ENCODE results near the gene RCOR1.

RCOR1 gene

DNA sequence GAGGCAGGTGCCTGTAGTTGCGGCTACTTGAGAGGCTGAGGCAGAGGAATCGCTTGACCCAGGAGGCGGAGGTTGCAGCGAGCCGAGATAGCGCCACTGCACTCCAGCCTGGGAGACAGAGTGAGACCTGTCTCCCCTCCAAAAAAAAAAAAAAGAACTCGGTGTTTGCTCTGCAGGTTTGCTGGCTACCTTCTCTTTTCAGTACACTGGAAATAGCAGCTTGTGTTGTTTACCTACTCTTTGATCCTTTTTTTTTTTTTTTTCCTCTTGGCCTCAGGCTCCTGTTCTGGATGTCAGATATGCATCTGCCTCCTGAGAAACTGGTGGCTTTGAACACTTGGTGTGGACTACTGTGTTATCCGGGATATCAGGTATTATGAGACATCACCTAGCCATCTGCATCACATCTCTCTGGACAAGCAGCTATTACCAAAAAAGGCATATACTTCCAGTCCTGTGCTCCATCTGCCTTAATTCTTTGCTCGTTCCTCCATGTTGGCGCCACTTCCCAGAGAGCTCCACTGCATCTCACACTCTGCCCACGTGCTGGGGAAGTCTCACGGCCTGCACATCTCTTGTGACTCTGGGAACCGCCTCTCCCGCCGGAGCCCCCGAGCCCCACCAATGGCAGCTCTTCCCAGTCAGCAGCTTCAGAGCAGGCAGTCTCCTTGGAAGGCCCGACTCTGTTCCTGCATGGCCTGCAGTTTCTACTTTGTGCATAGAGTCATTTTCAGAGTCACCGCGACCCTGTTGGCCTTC, 133.9 kb downstream of the RCOR1 start:
- H3K4me3 ChIP-seq (ENCODE audit: extremely low read depth, insufficient read depth, low read length, poor library complexity, severe bottlenecking), result no peak overlapping the region
- H3K4me1 ChIP-seq (ENCODE audit: control insufficient read depth, insufficient read depth, low read length, poor library complexity, severe bottlenecking), result peaks cover 2% of the 10 kb centered on the region
- 93 to 96% methylated on average over 11 to 17 of the region's 19 CpGs for WGBS, 2 experiments (ENCODE audit: insufficient coverage in 2 of 2)
- peaks cover 91% of the 10 kb centered on the region for H3K36me3 ChIP-seq (ENCODE audit: control insufficient read depth, insufficient read depth, low read length)
- no peak overlapping the region for H3K27ac ChIP-seq (ENCODE audit: low read depth, low read length, severe bottlenecking)
- H3K9me3 ChIP-seq (ENCODE audit: control insufficient read depth, low read length), result no peaks in the 10 kb centered on the region

DNA sequence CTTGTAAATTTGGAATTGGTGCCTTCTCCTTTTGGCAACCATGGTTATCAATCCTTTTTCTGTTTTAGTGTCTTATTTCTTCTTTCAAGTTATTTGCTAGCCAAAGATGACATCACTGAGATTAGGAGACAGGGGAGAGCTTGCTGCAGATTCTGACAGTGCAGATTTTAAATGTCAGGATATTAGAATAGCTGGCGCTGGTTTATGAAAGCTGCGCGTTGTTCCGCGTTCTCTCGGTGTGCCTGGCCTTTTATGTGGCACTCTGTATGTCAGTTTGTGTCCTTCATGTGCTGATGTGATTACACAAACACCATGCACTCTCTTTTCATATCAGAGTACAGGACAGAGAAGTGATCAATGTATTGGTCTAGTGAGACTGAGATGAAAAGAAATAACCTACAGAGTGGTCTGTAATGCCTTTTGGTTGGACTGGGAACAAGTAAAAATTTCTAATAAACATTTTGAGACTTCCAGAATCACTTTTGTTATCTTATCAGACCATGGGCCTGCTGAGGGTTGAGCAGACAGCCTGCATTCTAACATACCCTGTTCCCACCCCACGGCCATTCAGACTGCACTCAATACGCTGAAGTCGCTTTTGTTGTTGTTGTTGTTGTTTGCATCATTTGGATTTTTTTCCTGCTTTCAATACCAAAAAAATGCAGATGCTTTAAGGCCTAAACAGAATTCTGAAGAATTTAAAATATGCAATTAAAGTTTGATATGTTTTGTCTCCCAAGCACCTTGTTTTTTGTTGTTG, 135.1 kb downstream of the RCOR1 start:
- no peak overlapping the region for H3K4me3 ChIP-seq (ENCODE audit: extremely low read depth, insufficient read depth, low read length, poor library complexity, severe bottlenecking)
- peaks cover 2% of the 10 kb centered on the region for H3K4me1 ChIP-seq (ENCODE audit: control insufficient read depth, insufficient read depth, low read length, poor library complexity, severe bottlenecking)
- peaks cover 85% of the 10 kb centered on the region for H3K36me3 ChIP-seq (ENCODE audit: control insufficient read depth, insufficient read depth, low read length)
- 100% methylated on average over 6 of the region's 9 CpGs; no CpG with 5 or more reads in 1 of the 2 experiments for WGBS, 2 experiments (ENCODE audit: insufficient coverage in 2 of 2)
- H3K9me3 ChIP-seq (ENCODE audit: control insufficient read depth, low read length), result no peaks in the 10 kb centered on the region
- H3K27ac ChIP-seq (ENCODE audit: low read depth, low read length, severe bottlenecking), result peak overlapping the region; percentile 74

DNA sequence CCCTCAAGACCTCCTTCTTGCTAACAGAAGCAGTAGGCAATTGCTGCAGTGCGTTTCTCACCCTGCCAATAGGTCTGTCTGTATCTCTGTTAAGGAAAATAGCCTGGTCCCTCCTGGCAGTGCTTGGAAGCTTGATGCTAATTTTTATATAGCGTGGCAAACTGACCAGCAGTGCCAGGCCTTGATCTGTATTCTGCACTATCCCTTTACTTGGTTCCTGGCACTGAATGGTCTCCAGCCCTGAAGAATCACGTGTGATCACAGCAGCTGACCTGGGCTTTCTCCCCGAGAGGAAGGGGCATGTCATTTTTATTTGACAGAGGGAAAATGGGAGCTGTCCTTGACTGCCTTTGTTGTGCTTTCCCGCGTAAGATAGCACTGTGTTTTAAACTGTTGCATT, 136.1 kb downstream of the RCOR1 start:
- Histone ChIP-seq H3K36me3 (ENCODE audit: control insufficient read depth, insufficient read depth, low read length) (peaks cover 82% of the 10 kb centered on the region), H3K9me3 (ENCODE audit: control insufficient read depth, low read length) (no peaks in the 10 kb centered on the region), H3K4me3 (ENCODE audit: extremely low read depth, insufficient read depth, low read length, poor library complexity, severe bottlenecking) (no peak overlapping the region), H3K27ac (ENCODE audit: low read depth, low read length, severe bottlenecking) (peak overlapping the region; percentile 30), H3K4me1 (ENCODE audit: control insufficient read depth, insufficient read depth, low read length, poor library complexity, severe bottlenecking) (peaks cover 2% of the 10 kb centered on the region)
- 88 to 100% methylated on average over 5 to 6 of the region's 6 CpGs for WGBS, 2 experiments (ENCODE audit: insufficient coverage in 2 of 2)

DNA sequence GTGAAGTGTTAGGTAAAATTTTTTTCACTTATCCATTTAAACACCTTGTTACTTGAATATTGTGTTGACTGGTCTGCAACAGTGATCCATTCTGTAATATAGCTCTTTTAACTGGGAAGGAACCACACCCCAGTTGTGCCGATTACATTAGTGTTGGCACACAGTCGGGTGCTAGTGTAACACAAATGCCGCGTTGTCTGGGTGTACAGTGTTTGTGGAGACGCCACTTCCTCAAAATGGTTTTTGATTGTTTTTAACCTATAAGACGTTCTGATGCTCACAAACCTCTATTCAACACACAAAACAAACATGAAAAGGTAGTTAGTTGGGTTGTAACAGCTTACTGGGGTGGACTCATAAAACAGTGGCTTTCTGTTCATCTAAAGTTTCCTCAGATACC, 136.8 kb downstream of the RCOR1 start:
- peaks cover 79% of the 10 kb centered on the region for H3K36me3 ChIP-seq (ENCODE audit: control insufficient read depth, insufficient read depth, low read length)
- H3K27ac ChIP-seq (ENCODE audit: low read depth, low read length, severe bottlenecking), result no peak overlapping the region
- no peak overlapping the region for H3K4me3 ChIP-seq (ENCODE audit: extremely low read depth, insufficient read depth, low read length, poor library complexity, severe bottlenecking)
- 100% methylated on average over 1 of the region's 6 CpGs; no CpG with 5 or more reads in 1 of the 2 experiments for WGBS, 2 experiments (ENCODE audit: insufficient coverage in 2 of 2)
- H3K4me1 ChIP-seq (ENCODE audit: control insufficient read depth, insufficient read depth, low read length, poor library complexity, severe bottlenecking), result peaks cover 2% of the 10 kb centered on the region
- no peaks in the 10 kb centered on the region for H3K9me3 ChIP-seq (ENCODE audit: control insufficient read depth, low read length)

DNA sequence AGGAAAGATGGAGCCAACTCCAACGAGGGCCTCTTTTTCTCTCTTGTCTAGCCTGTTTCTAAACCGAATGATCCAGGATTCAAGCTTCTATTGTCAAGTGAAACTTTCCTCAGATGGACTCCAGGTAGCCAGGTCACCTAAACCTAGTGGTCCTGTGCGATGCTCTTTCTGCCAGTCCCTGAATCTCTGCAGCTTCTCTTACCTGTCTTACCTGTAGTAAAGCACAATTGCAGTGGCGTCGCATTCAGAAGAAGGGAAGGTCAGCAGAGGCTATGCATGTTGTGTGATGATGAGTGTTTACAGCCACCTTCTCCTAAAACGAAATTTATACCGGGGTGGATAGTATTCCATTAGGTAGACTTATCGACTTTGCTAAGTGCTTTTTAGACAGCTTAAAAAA, 137.4 kb downstream of the RCOR1 start:
- Histone ChIP-seq H3K9me3 (ENCODE audit: control insufficient read depth, low read length) (no peaks in the 10 kb centered on the region), H3K4me1 (ENCODE audit: control insufficient read depth, insufficient read depth, low read length, poor library complexity, severe bottlenecking) (peaks cover 2% of the 10 kb centered on the region), H3K27ac (ENCODE audit: low read depth, low read length, severe bottlenecking) (no peak overlapping the region), H3K4me3 (ENCODE audit: extremely low read depth, insufficient read depth, low read length, poor library complexity, severe bottlenecking) (no peak overlapping the region), H3K36me3 (ENCODE audit: control insufficient read depth, insufficient read depth, low read length) (peaks cover 73% of the 10 kb centered on the region)
- WGBS, 2 experiments (ENCODE audit: insufficient coverage in 2 of 2), result 88% methylated on average over 5 to 6 of the region's 8 CpGs

DNA sequence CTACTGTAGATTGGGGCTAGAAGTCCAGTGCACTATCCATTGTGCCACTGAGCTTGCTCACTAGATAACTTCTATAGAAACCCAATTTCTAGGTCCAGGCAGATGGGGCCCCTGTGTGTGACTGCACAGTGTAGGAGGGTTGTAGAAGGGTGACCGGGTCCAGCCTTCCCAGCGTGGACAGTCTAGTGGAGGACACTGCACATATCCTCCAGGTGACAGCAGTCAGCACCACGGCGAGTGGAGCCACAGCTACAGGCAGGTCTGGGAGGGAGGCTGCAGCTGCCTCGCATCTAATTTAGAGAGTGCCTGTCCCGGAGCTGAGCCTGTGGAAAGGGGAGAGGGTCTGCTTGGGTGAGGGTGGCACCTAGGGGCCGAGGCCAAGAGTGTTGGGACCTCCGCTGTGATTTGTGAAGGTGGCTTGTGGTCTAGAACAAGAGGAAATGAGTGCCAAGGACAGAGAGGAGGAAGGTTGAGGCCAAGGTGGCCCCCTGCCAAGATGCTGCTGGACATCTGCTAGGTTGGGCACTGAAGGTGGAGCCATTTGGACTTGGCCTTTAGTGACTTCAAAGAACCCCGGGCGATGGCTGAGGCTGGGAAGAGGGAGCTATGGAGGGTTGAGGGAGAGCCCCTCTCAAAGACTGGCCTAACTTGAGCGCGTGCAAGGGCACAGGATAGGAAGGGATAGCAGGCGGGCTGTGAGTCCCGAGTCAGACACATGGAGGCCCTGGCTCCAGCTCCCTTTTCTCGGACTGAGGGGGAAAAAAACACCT, 138.8 kb downstream of the RCOR1 start:
- Histone ChIP-seq H3K4me3 (ENCODE audit: extremely low read depth, insufficient read depth, low read length, poor library complexity, severe bottlenecking) (no peak overlapping the region), H3K4me1 (ENCODE audit: control insufficient read depth, insufficient read depth, low read length, poor library complexity, severe bottlenecking) (peaks cover 2% of the 10 kb centered on the region), H3K36me3 (ENCODE audit: control insufficient read depth, insufficient read depth, low read length) (peaks cover 65% of the 10 kb centered on the region), H3K27ac (ENCODE audit: low read depth, low read length, severe bottlenecking) (no peak overlapping the region), H3K9me3 (ENCODE audit: control insufficient read depth, low read length) (no peaks in the 10 kb centered on the region)
- WGBS, 2 experiments (ENCODE audit: insufficient coverage in 2 of 2), result 96% methylated on average over 9 to 14 of the region's 15 CpGs

DNA sequence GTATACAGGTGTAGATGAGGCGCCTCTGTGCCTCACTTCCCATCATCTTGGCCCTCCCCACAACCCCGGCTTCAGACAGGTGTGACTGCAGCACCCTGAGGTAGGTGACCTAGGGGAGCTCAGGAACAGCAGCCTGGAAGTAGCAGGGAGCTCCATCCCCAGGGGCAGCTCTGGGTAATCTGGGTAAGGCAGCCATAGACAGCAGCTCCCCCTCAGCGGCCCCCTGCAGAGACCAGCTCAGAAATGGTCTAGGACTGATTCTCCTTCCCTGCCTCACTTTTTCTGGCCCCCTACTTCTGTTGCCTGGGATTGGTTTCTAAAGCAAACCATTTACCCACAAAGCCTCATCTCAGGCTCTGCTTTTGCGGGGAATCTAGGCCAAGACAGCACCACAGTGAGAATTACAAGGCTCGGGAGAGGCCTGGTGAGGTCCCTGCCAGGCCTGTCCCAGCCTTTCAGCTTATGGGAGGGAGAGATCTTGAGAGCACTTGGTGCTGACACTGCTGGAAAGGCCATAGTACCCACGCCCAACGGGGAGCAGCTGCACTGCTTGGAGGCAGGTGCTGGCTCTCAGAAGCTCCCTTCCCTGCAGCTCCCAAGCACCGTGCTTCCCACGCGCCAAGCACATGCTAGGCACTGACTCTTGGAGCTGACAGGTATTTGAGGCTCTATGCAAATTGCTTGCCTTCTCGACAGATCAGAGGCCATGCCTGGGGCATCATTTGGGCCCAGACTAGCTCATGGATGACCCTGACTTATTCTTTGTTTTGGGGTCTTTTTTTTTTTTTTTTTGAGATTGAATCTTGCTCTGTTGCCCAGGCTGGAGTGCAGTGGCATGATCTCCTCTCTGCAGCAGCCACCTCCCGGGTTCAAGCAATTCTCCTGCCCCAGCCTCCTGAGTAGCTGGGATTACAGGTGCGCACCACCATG, 139.7 kb downstream of the RCOR1 start:
- Histone ChIP-seq H3K4me3 (ENCODE audit: extremely low read depth, insufficient read depth, low read length, poor library complexity, severe bottlenecking) (no peak overlapping the region), H3K4me1 (ENCODE audit: control insufficient read depth, insufficient read depth, low read length, poor library complexity, severe bottlenecking) (peaks cover 2% of the 10 kb centered on the region), H3K36me3 (ENCODE audit: control insufficient read depth, insufficient read depth, low read length) (peaks cover 64% of the 10 kb centered on the region), H3K9me3 (ENCODE audit: control insufficient read depth, low read length) (no peaks in the 10 kb centered on the region), H3K27ac (ENCODE audit: low read depth, low read length, severe bottlenecking) (no peak overlapping the region)
- WGBS, 2 experiments (ENCODE audit: insufficient coverage in 2 of 2), result 87 to 92% methylated on average over 9 to 10 of the region's 13 CpGs

DNA sequence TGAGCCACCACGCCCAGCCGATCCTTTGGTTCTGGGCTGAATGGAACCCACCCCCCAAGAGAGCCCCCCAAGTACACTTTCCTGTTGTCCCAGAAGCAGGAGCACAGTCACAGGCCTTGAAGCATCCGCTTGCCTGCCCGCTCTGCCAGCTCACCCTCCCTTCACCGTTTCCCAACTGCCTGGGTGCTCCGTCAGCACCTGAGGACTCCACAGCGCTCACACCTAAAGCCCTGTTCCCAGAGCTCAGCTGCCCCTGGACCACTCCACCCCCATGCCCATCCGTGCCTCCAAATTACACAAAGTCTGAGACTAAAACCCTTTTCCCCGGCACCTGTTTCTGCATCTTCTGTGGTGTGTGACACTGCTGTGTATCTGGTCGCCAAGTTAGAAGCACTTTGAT, 140.5 kb downstream of the RCOR1 start:
- no peak overlapping the region for H3K4me3 ChIP-seq (ENCODE audit: extremely low read depth, insufficient read depth, low read length, poor library complexity, severe bottlenecking)
- WGBS, 2 experiments (ENCODE audit: insufficient coverage in 2 of 2), result 91 to 95% methylated on average over 8 to 10 of the region's 10 CpGs
- no peak overlapping the region for H3K27ac ChIP-seq (ENCODE audit: low read depth, low read length, severe bottlenecking)
- no peaks in the 10 kb centered on the region for H3K4me1 ChIP-seq (ENCODE audit: control insufficient read depth, insufficient read depth, low read length, poor library complexity, severe bottlenecking)
- H3K9me3 ChIP-seq (ENCODE audit: control insufficient read depth, low read length), result no peaks in the 10 kb centered on the region
- H3K36me3 ChIP-seq (ENCODE audit: control insufficient read depth, insufficient read depth, low read length), result peaks cover 66% of the 10 kb centered on the region

DNA sequence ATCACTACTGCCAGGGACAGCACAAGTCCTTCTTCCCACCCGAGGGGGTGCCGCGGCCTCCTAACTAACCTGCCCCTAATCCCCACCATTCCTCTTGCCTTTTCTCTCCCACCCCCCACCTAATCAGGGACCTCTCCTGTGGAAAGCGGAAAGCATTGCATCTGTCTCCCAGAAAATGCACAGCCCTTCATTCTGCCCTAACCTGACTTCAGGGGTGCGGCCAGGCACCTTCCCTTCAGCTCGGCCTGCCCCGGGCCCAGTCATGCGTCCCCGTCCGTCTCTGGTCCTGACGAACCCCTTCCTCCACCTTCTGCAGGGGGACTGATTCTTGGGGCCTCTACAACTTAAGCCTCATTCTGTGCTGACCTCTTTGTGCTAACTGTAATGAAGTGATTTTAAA, 140.9 kb downstream of the RCOR1 start:
- WGBS, 2 experiments (ENCODE audit: insufficient coverage in 2 of 2), result 83 to 93% methylated on average over 7 of the region's 11 CpGs

DNA sequence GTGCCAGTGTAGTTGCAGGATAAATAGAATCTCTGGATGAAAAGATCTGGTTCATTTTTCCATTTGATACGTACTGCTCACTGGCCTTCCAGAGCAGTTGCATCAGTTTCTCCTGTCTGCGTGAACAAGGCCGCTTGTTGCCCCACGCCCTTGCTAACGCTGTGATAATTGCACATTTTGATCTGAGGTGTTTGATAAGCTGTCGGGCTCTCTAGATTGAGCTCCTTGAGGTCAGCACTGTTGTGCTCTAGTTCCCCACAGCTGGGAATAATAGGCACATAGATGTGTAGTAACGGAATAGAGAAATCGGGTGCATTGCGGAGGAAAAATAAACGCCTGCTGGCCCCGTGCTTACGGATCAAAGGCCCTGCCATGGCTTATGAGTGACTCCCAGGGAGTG, 142.0 kb downstream of the RCOR1 start:
- H3K9me3 ChIP-seq (ENCODE audit: control insufficient read depth, low read length), result no peaks in the 10 kb centered on the region
- no peak overlapping the region for H3K4me3 ChIP-seq (ENCODE audit: extremely low read depth, insufficient read depth, low read length, poor library complexity, severe bottlenecking)
- H3K27ac ChIP-seq (ENCODE audit: low read depth, low read length, severe bottlenecking), result no peak overlapping the region
- peaks cover 53% of the 10 kb centered on the region for H3K36me3 ChIP-seq (ENCODE audit: control insufficient read depth, insufficient read depth, low read length)
- WGBS, 2 experiments (ENCODE audit: insufficient coverage in 2 of 2), result 92 to 96% methylated on average over 10 to 12 of the region's 12 CpGs
- no peaks in the 10 kb centered on the region for H3K4me1 ChIP-seq (ENCODE audit: control insufficient read depth, insufficient read depth, low read length, poor library complexity, severe bottlenecking)

More for the DNA sequence above, 140.9 kb downstream of the RCOR1 start:
- Histone ChIP-seq H3K36me3 (ENCODE audit: control insufficient read depth, insufficient read depth, low read length) (peaks cover 62% of the 10 kb centered on the region), H3K9me3 (ENCODE audit: control insufficient read depth, low read length) (no peaks in the 10 kb centered on the region), H3K27ac (ENCODE audit: low read depth, low read length, severe bottlenecking) (no peak overlapping the region), H3K4me1 (ENCODE audit: control insufficient read depth, insufficient read depth, low read length, poor library complexity, severe bottlenecking) (no peaks in the 10 kb centered on the region), H3K4me3 (ENCODE audit: extremely low read depth, insufficient read depth, low read length, poor library complexity, severe bottlenecking) (no peak overlapping the region)

All from mesodermal cell (in vitro differentiated cells).